Head of caudate nucleus (tissue), 42 donors: ENCODE measurements around the gene ITGB7.
"Not testable (repeated sequence)": the region's sequence is repeated elsewhere in the genome, so short reads cannot be mapped to it uniquely, and the experiment has no call there.

Source experiments
- DNase-seq, 42 donors: peaks; one replicate each; pipeline versions ENCODE4 v3.0.0 to v3.0.0-alpha.2; 2020 to 2021; ENCODE audit warnings: mixed read lengths in 7 of 42
- intact Hi-C: fragments of 100-400 bp; cut with DNase I; formaldehyde crosslinking; loops from one replicate; pipeline ENCODE4 v1.15.0; 2022

The ITGB7 gene

GRCh38 chr12:53191096-53191884 lies 15.8 kb downstream of the ITGB7 start:
- intact Hi-C loops: no loop called here
- no peak for DNase-seq

DNA sequence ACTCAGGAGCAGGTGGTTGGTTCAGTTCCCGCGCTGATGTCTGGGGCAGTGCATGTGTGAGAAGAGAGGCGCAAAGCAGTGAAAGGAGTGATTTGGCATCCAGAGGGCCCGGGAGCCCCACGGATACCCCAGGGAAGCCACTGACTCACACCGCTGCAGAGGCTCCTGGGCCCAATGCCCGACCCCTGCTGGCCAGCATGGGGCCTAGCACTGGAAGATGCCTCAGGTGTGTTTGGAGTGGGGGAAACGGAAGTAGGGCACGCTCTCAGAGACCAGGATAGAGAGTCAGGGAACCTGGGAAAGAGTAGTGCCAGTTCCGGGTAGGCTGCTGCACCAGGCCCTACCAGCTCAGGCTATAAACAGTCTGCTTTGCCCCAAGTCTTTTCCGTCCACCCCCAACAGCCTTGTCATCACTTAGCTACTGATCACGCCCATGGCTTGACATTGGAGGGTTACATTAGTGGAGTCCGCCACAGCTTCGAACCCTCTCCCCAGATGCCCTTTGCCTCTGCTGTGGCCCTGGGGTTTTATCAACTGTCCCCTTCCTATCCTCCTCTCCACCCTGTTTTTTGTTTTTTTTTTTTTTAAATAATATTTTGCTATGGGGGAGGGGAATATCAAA lies 16.8 kb downstream of the ITGB7 start:
- intact Hi-C loops: no loop called here

GRCh38 chr12:53187145-53187899 lies 19.7 kb downstream of the ITGB7 start:
- no peak for DNase-seq
- intact Hi-C loops: no loop called here

More for the DNA sequence above, 16.8 kb downstream of the ITGB7 start:
- peak in 20 of 42 donors; percentile 15 to 69 (median 36) for DNase-seq

- no peak for DNase-seq
- intact Hi-C loops: no loop called here
Observed at GRCh38 chr12:53186745-53187144, 20.3 kb downstream of the ITGB7 start.

DNA sequence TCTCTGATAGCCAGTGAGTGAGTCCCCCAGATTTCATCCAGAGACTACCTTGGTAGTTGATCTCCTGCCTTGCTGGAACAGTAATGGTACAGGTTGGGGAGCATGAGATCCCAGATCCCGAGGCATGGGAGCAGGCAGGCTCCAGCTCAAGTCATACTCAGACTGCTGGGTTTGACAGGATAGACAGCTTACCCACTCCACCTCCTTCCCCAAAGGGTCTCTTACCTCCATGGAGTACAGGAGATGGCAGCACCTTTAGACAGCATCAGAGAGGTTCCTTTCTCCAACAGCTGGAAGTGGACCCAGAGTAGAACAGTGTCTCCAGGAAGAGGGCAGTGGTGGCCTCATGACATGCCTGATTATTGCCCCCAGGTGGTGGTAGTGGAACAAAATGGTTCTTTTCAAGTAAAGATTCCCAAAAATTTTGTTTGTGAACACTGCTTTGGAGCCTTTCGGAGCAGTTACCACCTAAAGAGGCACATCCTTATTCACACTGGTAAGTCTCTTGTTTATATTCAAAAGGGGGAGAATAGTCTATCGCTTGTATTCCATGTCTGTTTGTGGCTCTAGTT lies 21.4 kb downstream of the ITGB7 start:
- DNase-seq: no peak
- intact Hi-C loops: no loop called here

DNA sequence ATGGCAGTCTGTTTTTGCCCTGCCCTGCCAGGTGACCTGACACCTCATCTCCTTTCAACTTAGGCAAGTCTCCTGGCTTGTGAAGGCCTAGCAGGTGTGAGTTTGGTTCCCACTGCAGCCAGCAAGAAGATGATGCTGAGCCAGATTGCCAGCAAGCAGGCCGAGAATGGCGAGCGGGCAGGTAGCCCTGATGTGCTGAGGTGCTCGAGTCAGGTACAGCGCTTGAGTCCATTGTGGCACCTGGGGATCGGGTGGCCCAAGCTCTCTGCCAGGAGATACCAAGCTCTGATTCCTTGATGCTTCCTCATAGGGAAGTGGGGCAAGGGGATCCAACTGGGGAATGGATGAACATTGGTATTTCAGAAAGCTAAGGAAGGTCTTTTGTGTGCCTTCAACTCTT lies 22.2 kb downstream of the ITGB7 start:
- peak in 1 of 42 donors; percentile 20 for DNase-seq
- intact Hi-C loops: loop anchor here (5.0 kb wide), 1 partner anchor 138 kb away; no protein-coding TSS in a partner anchor

DNA sequence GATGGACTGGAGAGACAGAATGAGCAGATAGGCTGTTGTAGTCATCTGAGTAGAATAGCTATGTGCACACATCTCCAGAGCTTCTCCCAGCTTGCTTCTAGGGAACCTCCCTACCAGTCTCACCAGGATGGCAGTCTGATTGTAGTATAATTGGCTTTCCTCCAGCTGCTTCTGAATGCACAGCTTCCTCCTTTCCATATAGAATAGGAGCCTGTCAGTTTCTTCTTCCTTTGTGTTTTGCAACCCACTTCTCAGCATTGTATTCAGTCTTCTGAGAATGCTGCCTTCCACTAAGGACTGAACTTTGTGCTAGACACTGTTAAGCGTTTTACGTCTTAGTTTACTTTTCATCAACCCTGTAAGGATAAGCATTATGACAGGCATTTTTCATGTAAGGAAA lies 24.1 kb downstream of the ITGB7 start:
- DNase-seq: peak in 1 of 42 donors; percentile 8
- intact Hi-C loops: loop anchor here (5.0 kb wide), 1 partner anchor 136 kb away; no protein-coding TSS in a partner anchor

GRCh38 chr12:53181935-53182334 lies 25.1 kb downstream of the ITGB7 start:
- intact Hi-C loops: loop anchor here (5.0 kb wide), 1 partner anchor 135 kb away; no protein-coding TSS in a partner anchor
- DNase-seq: no peak

DNA sequence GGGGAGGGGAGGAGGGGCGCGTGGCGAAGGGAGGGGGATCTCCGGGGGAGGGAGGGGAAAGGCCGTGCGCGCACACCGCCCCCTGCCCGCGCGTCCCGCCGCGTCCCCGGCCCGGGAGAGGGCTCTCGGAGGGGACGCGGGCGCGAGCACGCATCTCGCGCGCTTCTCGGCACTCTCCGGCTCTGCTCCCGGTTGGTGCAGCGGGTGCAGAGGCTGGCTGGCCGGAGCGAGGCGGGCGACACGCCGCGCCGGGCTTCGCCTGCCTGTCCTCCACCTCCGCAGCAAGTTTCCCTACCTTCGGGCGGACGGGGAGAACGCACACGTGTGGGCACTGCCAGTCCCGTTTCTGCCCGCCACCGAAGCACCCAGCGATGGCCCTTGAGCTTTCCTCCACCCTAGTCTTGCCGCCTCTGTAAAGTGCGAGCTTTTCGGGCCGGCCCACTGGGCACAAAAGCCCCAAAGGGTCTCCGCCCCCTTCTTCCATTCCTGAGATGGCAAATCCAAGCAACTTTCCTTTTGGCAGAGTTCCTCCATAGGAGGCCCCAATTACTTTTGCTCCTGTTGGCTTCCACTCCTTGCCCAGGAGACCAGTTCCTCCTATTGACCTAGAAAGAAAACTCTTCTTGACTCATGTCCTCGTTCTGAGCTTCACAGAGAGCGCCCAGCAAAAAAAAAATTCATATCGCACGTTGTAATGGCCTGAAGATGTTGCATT lies 26.0 kb downstream of the ITGB7 start:
- peak; percentile 22 to 92 (median 82) for DNase-seq
- intact Hi-C loops: loop anchor here (5.0 kb wide), 1 partner anchor 134 kb away; no protein-coding TSS in a partner anchor

DNA sequence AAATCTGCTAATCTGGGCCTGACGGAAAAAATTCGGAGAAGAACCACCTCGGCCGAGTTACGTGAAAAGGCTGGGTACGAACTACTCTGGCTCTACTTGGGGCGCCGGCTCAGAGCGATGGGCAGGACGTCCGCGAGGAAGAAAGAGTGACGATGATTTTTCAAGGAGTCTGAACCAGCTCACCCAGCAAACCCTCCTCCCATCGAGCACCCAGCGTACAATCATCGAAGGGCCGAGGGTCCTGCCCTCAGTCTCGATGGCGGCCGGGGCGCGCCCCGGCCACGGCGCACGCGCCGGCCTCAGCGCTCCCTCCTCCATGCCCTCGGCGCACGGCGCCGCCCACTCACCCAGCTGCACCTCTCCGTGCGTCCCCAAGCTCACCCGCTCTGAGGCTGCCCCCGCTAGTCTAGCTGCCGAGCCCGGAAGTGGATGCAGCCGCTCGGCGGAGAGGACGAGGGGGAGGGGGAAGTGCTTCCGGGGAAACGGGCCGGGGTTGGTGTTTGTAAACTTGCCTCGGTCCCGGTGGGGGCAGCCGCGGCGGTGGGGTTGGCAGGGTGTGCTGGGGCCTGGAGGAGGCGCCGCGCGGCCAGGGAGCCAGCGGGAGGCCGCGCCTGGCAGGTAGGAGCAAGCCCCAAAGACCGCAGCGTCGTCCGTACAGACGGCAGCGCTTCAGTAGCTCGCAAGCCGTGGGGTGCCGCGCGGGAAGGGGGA lies 26.7 kb downstream of the ITGB7 start, which contains the start of the genes CSAD and ZNF740:
CSAD (minus strand) TSS at position 706 of the 711 bp plus-strand sequence. CDS start 7,455 bp downstream, outside the sequence.
ZNF740 (plus strand) TSS at position 503 of the 711 bp plus-strand sequence. CDS start 1,262 bp downstream, outside the sequence.
- DNase-seq: peak; percentile 93 to 99 (median 98)
- intact Hi-C loops: loop anchor here (5.0 kb wide), 1 partner anchor 133 kb away; no protein-coding TSS in a partner anchor

DNA sequence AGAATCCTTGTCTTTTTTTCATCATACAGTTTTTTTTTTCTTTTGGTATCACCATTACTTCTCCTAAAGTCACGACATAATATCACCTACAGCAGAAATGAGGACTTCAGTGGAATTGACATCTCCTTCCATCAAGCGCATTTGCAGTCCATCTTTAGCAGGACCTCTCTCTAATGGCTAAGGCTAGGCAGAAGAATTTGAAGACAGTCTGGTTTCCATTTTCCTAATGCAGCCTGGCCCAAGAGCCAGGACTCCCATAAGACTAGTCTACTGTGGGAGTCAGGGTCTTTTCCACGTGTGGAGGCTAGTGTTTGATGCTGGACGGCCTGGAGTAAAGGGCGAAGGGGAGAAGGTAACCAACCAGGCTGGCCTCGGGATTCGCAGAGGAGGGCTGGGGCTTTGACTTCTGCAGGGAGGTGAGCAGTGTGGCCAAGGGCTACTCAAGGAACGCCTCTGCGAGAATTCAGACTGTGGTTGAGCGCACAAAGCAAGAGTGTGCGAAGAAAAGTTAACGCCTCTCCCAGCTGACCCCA lies 27.3 kb downstream of the ITGB7 start:
- peak in 22 of 42 donors; percentile 9 to 54 (median 35) for DNase-seq

GRCh38 chr12:53178803-53179202 lies 28.2 kb downstream of the ITGB7 start:
- DNase-seq: peak in 1 of 42 donors; percentile 31
- intact Hi-C loops: not testable (repeated sequence)

More for the DNA sequence above, 27.3 kb downstream of the ITGB7 start:
- intact Hi-C loops: loop anchor here (5.0 kb wide), 1 partner anchor 132 kb away; no protein-coding TSS in a partner anchor

DNA sequence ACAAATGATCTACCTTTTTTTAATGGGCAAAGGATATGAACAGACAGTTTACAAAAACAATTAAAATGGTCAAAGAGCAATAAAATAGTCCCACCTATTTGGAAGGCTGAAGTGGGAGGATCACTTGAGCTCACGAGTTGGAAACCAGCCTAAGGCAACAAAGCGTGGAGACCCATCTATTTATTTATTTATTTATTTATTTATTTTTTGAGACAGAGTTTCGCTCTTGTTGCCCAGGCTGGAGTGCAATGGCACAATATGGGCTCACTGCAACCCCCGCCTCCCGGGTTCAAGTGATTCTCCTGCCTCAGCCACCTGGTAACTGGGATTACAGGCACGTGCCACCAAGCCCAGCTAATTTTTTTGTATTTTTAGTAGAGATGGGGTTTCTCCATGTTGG lies 29.6 kb downstream of the ITGB7 start:
- DNase-seq, intact Hi-C loops: not testable (repeated sequence)

DNA sequence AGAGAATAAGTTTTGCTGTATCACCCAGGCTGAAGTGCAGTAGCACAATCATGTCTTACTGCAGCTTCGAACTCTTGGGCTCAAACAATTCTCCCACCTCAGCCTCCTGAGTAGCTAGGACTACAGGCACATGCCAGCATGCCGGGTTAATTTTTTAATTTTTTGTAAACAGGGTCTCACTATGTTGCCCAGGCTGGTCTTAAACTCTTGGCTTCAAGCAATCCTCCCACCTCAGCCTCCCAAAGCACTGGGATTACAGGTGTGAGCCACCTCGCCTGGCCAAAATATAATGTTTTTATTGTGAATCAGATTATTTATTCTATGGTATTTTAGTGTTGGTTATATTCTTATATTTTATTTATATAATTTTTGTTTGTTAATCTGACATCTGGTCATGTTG lies 30.3 kb downstream of the ITGB7 start:
- intact Hi-C loops: no loop called here
- DNase-seq: no peak

DNA sequence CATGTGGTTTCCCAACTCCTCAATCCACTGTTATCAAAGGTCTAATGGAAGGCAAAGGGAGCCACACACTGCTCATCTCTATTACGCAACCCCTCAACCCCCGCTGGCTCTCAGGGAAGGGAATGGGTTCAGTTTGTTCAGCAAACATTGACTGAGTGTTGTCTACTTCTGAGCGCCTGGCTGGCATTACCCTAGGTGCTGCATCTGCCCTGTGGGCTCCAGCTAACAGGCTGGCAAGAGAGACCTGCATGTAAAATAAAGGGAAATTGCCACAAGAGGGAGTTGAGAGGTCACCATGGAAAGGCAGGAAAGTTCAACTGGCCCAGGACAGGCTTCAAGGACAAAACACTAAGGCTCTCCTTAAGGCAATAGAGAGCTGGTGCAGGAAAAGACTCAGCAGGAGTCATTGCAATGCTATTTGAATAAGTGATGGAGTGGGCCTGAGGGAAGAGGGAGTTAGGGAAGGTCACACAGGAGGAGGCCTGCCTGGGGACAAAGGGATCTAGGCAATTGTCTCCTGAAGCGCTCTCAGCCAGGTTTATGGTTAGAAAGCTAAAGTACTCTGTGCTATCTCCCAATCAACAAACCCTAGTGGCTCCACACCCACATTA lies 32.1 kb downstream of the ITGB7 start:
- intact Hi-C loops: no loop called here
- no peak for DNase-seq

DNA sequence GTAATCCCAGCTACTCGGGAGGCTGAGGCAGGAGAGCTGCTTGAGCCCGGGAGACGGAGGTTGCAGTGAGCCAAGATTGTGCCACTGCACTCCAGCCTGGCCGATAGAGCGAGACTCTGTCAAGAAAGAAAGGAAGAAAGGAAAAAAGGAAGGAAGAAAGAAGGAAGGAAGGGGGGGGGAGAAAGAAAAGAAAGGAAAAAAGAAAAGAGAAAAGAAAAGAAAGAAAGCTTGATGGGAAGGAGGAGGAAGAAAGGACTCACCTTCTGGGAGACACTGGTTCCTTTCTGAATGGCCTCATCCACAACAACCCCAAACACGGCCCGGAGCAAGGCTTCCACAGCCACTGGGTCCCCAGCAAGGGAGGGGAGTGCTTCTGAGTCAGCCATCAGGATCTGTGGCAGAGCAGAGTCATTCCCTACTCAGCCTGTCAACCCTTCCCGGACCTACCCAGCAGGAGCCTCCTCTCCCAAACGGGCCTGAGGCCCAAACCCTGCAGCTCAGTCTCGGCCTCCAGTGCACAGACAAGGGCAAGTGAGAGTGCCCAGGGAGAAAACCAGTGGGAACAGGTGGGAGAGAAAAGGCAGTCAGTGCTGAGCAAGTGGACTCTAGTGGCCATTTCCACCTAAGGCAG lies 33.9 kb downstream of the ITGB7 start:
- intact Hi-C loops: no loop called here
- no peak for DNase-seq
